ENCODE results near the gene ATP5F1D. TPM values are rescaled to one million over a fixed set of nuclear protein-coding genes. Genes with fewer than 3 reads are reported as not detected.
A peak's percentile ranks its signal among the peaks of the same experiment; 100 is the strongest.

ATP5F1D gene
- total RNA-seq, 2 experiments from 2014 or later: 209 to 222 TPM

GRCh38 chr19:1252221-1252820 lies 10.8 kb downstream of the ATP5F1D start:
- ChIA-PET POLR2A (interaction anchor here (0.5 to 3.2 kb wide), 9 partner anchors 8 to 31 kb away, joined by 3 to 52 read pairs (median 9); partner anchors contain the start of genes CIRBP and FAM174C), CTCF (interaction anchor here (1.3 to 4.9 kb wide), 3 partner anchors 8 to 14 kb away, joined by 11 to 45 read pairs (median 29); no protein-coding TSS in a partner anchor)
- ATAC-seq (no peak), DNase-seq (peak; percentile 87)
- no peaks in the 10 kb centered on the region for H3K27me3 Mint-ChIP-seq (ENCODE audit: low read depth)
- peak overlapping the region; percentile 91 for H3K4me3 Mint-ChIP-seq
- H3K36me3 Mint-ChIP-seq (ENCODE audit: low read depth): peaks cover 48% of the 10 kb centered on the region
- H3K9me3 Mint-ChIP-seq (ENCODE audit: insufficient read depth): no peaks in the 10 kb centered on the region
- peaks cover 26% of the 10 kb centered on the region for H3K4me1 Mint-ChIP-seq (ENCODE audit: low read depth)
- peak overlapping the region; percentile 88 for H3K27ac Mint-ChIP-seq

- peaks cover 30% of the 10 kb centered on the region for H3K4me1 Mint-ChIP-seq (ENCODE audit: low read depth)
- H3K9me3 Mint-ChIP-seq (ENCODE audit: insufficient read depth): no peaks in the 10 kb centered on the region
- CTCF ChIA-PET: interaction anchor here (0.7 to 4.9 kb wide), 4 partner anchors 8 to 16 kb away, joined by 3 to 45 read pairs (median 16); partner anchors contain the start of gene CIRBP
- POLR2A ChIA-PET: interaction anchor here (0.9 to 3.2 kb wide), 6 partner anchors 8 to 22 kb away, joined by 3 to 52 read pairs (median 10); partner anchors contain the start of genes CIRBP and FAM174C
- H3K4me3 Mint-ChIP-seq: peak overlapping the region; percentile 91
- H3K36me3 Mint-ChIP-seq (ENCODE audit: low read depth): peaks cover 55% of the 10 kb centered on the region
- peak overlapping the region; percentile 81 for H3K27ac Mint-ChIP-seq
- DNase-seq (peak; percentile 85), ATAC-seq (peak; percentile 16)
- H3K27me3 Mint-ChIP-seq (ENCODE audit: low read depth): no peaks in the 10 kb centered on the region
Measured at GRCh38 chr19:1252821-1253513, 11.4 kb downstream of the ATP5F1D start.

- H3K36me3 Mint-ChIP-seq (ENCODE audit: low read depth): peaks cover 61% of the 10 kb centered on the region
- peaks cover 35% of the 10 kb centered on the region for H3K4me1 Mint-ChIP-seq (ENCODE audit: low read depth)
- ChIA-PET CTCF (interaction anchor here (0.7 to 4.9 kb wide), 4 partner anchors 8 to 15 kb away, joined by 3 to 45 read pairs (median 16); partner anchors contain the start of gene CIRBP), POLR2A (interaction anchor here (1.2 to 3.2 kb wide), 5 partner anchors 9 to 22 kb away, joined by 3 to 52 read pairs (median 10); partner anchors contain the start of genes CIRBP and FAM174C)
- H3K9me3 Mint-ChIP-seq (ENCODE audit: insufficient read depth): no peaks in the 10 kb centered on the region
- ATAC-seq: no peak
- no peak for DNase-seq
- H3K27ac Mint-ChIP-seq: peak overlapping the region; percentile 79
- H3K27me3 Mint-ChIP-seq (ENCODE audit: low read depth): no peaks in the 10 kb centered on the region
- peak overlapping the region; percentile 91 for H3K4me3 Mint-ChIP-seq
Measured at GRCh38 chr19:1253514-1254080, 12.0 kb downstream of the ATP5F1D start.

DNA sequence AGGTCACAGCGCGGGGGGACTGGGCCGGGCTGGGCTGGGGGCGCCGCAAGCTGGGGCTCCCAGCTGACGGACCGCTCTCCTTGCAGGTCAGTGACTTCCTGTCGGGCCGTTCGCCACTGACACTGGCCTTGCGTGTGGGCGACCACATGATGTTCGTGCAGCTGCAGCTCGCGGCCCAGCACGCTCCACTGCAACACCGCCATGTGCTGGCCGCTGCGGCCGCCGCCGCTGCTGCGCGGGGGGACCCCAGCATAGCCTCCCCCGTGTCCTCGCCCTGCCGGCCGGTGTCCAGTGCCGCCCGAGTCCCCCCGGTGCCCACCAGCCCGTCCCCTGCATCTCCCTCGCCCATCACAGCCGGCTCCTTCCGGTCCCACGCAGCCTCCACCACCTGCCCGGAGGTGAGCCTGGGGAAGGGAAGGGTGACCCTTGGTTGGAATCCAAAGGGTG lies 12.6 kb downstream of the ATP5F1D start:
- Mint-ChIP-seq H3K27me3 (ENCODE audit: low read depth) (no peaks in the 10 kb centered on the region), H3K4me1 (ENCODE audit: low read depth) (peaks cover 40% of the 10 kb centered on the region), H3K27ac (peak overlapping the region; percentile 41), H3K36me3 (ENCODE audit: low read depth) (peaks cover 66% of the 10 kb centered on the region), H3K9me3 (ENCODE audit: insufficient read depth) (no peaks in the 10 kb centered on the region), H3K4me3 (no peak overlapping the region)
- DNase-seq: no peak
- ATAC-seq: no peak
- CTCF ChIA-PET: interaction anchor here (1.8 to 4.9 kb wide), 3 partner anchors 10 to 13 kb away, joined by 9 to 45 read pairs (median 29); no protein-coding TSS in a partner anchor
- POLR2A ChIA-PET: interaction anchor here (1.8 to 3.2 kb wide), 4 partner anchors 10 to 19 kb away, joined by 10 to 52 read pairs (median 10); partner anchors contain the start of gene CIRBP

- peaks cover 70% of the 10 kb centered on the region for H3K36me3 Mint-ChIP-seq (ENCODE audit: low read depth)
- ChIA-PET CTCF (interaction anchor here (2.4 to 4.9 kb wide), 2 partner anchors 10 to 12 kb away, joined by 9 to 45 read pairs; no protein-coding TSS in a partner anchor), POLR2A (interaction anchor here (6.9 kb wide), 1 partner anchor 14 kb away, joined by 73 read pairs; the partner anchor contains the start of gene CIRBP)
- no peaks in the 10 kb centered on the region for H3K9me3 Mint-ChIP-seq (ENCODE audit: insufficient read depth)
- DNase-seq (no peak), ATAC-seq (no peak)
- no peaks in the 10 kb centered on the region for H3K27me3 Mint-ChIP-seq (ENCODE audit: low read depth)
- H3K27ac Mint-ChIP-seq: peak overlapping the region; percentile 41
- H3K4me3 Mint-ChIP-seq: peak overlapping the region; percentile 42
- peaks cover 46% of the 10 kb centered on the region for H3K4me1 Mint-ChIP-seq (ENCODE audit: low read depth)
Measured at GRCh38 chr19:1254530-1255185, 13.1 kb downstream of the ATP5F1D start.

- peaks cover 50% of the 10 kb centered on the region for H3K4me1 Mint-ChIP-seq (ENCODE audit: low read depth)
- H3K9me3 Mint-ChIP-seq (ENCODE audit: insufficient read depth): no peaks in the 10 kb centered on the region
- H3K36me3 Mint-ChIP-seq (ENCODE audit: low read depth): peaks cover 69% of the 10 kb centered on the region
- ChIA-PET CTCF (interaction anchor here (2.4 to 4.9 kb wide), 2 partner anchors 11 kb away, joined by 9 to 45 read pairs; no protein-coding TSS in a partner anchor), POLR2A (interaction anchor here (6.9 kb wide), 1 partner anchor 13 kb away, joined by 73 read pairs; the partner anchor contains the start of gene CIRBP)
- peak overlapping the region; percentile 42 for H3K4me3 Mint-ChIP-seq
- H3K27ac Mint-ChIP-seq: peak overlapping the region; percentile 41
- no peaks in the 10 kb centered on the region for H3K27me3 Mint-ChIP-seq (ENCODE audit: low read depth)
- DNase-seq (no peak), ATAC-seq (no peak)
Measured at GRCh38 chr19:1255186-1256161, 13.9 kb downstream of the ATP5F1D start.

GRCh38 chr19:1256646-1257474 lies 15.3 kb downstream of the ATP5F1D start:
- H3K4me3 Mint-ChIP-seq: peak overlapping the region; percentile 97
- peaks cover 56% of the 10 kb centered on the region for H3K4me1 Mint-ChIP-seq (ENCODE audit: low read depth)
- peaks cover 66% of the 10 kb centered on the region for H3K36me3 Mint-ChIP-seq (ENCODE audit: low read depth)
- ChIA-PET POLR2A (interaction anchor here (0.6 to 6.9 kb wide), 2 partner anchors 12 to 88 kb away, joined by 3 to 73 read pairs; partner anchors contain the start of gene CIRBP), CTCF (interaction anchor here (2.4 to 4.9 kb wide), 2 partner anchors 10 to 13 kb away, joined by 9 to 45 read pairs; no protein-coding TSS in a partner anchor)
- H3K27me3 Mint-ChIP-seq (ENCODE audit: low read depth): no peaks in the 10 kb centered on the region
- no peak for ATAC-seq
- DNase-seq: no peak
- H3K9me3 Mint-ChIP-seq (ENCODE audit: insufficient read depth): no peaks in the 10 kb centered on the region
- H3K27ac Mint-ChIP-seq: peak overlapping the region; percentile 92

- Mint-ChIP-seq H3K36me3 (ENCODE audit: low read depth) (peaks cover 62% of the 10 kb centered on the region), H3K4me3 (peak overlapping the region; percentile 97), H3K27me3 (ENCODE audit: low read depth) (no peaks in the 10 kb centered on the region), H3K27ac (peak overlapping the region; percentile 92), H3K4me1 (ENCODE audit: low read depth) (peaks cover 61% of the 10 kb centered on the region), H3K9me3 (ENCODE audit: insufficient read depth) (no peaks in the 10 kb centered on the region)
- CTCF ChIA-PET: no interaction called here
- POLR2A ChIA-PET: interaction anchor here (0.6 to 6.9 kb wide), 2 partner anchors 11 to 88 kb away, joined by 3 to 73 read pairs; partner anchors contain the start of gene CIRBP
- DNase-seq (no peak), ATAC-seq (no peak)
Measured at GRCh38 chr19:1257475-1258162, 16.1 kb downstream of the ATP5F1D start.

DNA sequence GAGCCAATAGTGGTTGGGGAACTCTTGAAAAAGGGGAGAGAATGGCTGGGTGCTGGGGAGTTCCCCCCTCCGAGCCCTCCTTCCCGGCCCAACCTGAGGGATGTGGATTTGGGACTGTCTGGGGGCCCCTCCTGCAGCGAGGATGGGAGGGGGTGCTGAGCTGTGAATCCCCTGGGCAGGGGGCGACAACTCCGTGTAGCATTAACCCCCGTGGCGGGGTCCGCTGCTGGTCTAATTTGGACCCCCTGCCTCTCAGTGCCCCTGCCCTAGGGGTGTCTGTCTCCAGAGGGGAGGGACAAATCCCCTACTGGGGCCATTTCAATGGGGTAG lies 16.6 kb downstream of the ATP5F1D start:
- no peak for ATAC-seq
- Mint-ChIP-seq H3K4me3 (peak overlapping the region; percentile 97), H3K27me3 (ENCODE audit: low read depth) (no peaks in the 10 kb centered on the region), H3K27ac (peak overlapping the region; percentile 92), H3K9me3 (ENCODE audit: insufficient read depth) (no peaks in the 10 kb centered on the region), H3K36me3 (ENCODE audit: low read depth) (peaks cover 61% of the 10 kb centered on the region), H3K4me1 (ENCODE audit: low read depth) (peaks cover 66% of the 10 kb centered on the region)
- DNase-seq: no peak
- ChIA-PET CTCF (no interaction called here), POLR2A (interaction anchor here (0.6 to 6.9 kb wide), 5 partner anchors 11 to 1773 kb away, joined by 3 to 73 read pairs (median 5); partner anchors contain the start of genes CIRBP and FAM174C)
